WERI-Rb-1 (cell line): Measurements from ENCODE around the gene CNTNAP2.

ENCODE experiments used
- DNase-seq: peaks from one replicate; pipeline ENCODE4 v3.0.0-alpha.2; 2020
- H3K27ac ChIP-seq: fragments of 250-450 bp; sonication (Bioruptor Pico); 2 replicates; pipeline ENCODE4 v1.5.1; 2020; ENCODE audit warnings: mild to moderate bottlenecking, moderate library complexity
- H3K27me3 ChIP-seq: fragments of 250-450 bp; sonication (Bioruptor Pico); 2 replicates; pipeline ENCODE4 v1.5.1; 2021; ENCODE audit warnings: mild to moderate bottlenecking, low read depth, moderate library complexity; ENCODE audit not compliant: insufficient read depth, severe bottlenecking
- H3K36me3 ChIP-seq: fragments of 250-450 bp; sonication (Bioruptor Pico); 2 replicates; pipeline ENCODE4 v1.5.1; 2020; ENCODE audit warnings: mild to moderate bottlenecking, moderate library complexity
- H3K4me3 ChIP-seq: 2 replicates; pipeline ENCODE4 v1.5.1; 2011; ENCODE audit warnings: low read depth, mild to moderate bottlenecking, control low read depth, low read length
- H3K9me3 ChIP-seq: fragments of 250-450 bp; sonication (Bioruptor Pico); 2 replicates; pipeline ENCODE4 v1.5.1; 2021; ENCODE audit warnings: mild to moderate bottlenecking, moderate library complexity; ENCODE audit not compliant: severe bottlenecking
- CTCF ChIP-seq: IDR thresholded peaks from 2 replicates; pipeline ENCODE4 v1.5.1; 2011; ENCODE audit warnings: low read depth, mild to moderate bottlenecking, control low read depth, inconsistent platforms, low read length

Gene CNTNAP2

GRCh38 chr7:146314962-146315361 lies 198.4 kb downstream of the CNTNAP2 start:
- no peaks in the 10 kb centered on the region for H3K9me3 ChIP-seq
- H3K27ac ChIP-seq, result no peak overlapping the region
- no peak for DNase-seq
- no peaks in the 10 kb centered on the region for H3K27me3 ChIP-seq
- H3K36me3 ChIP-seq, result no peaks in the 10 kb centered on the region
- no peak overlapping the region for H3K4me3 ChIP-seq
- no peak for TF ChIP-seq CTCF

- H3K4me3 ChIP-seq, result no peak overlapping the region
- no peaks in the 10 kb centered on the region for H3K36me3 ChIP-seq
- H3K27me3 ChIP-seq, result no peaks in the 10 kb centered on the region
- H3K9me3 ChIP-seq, result no peaks in the 10 kb centered on the region
- no peak for TF ChIP-seq CTCF
- H3K27ac ChIP-seq, result no peak overlapping the region
- DNase-seq, result no peak
Measured at GRCh38 chr7:146319629-146320028, 203.0 kb downstream of the CNTNAP2 start.

GRCh38 chr7:146321301-146321700 lies 204.7 kb downstream of the CNTNAP2 start:
- Histone ChIP-seq H3K36me3 (no peaks in the 10 kb centered on the region), H3K9me3 (no peaks in the 10 kb centered on the region), H3K27me3 (no peaks in the 10 kb centered on the region), H3K4me3 (no peak overlapping the region), H3K27ac (no peak overlapping the region)
- no peak for TF ChIP-seq CTCF
- DNase-seq, result no peak

GRCh38 chr7:146331369-146331768 lies 214.8 kb downstream of the CNTNAP2 start:
- Histone ChIP-seq H3K36me3 (no peaks in the 10 kb centered on the region), H3K9me3 (no peaks in the 10 kb centered on the region), H3K4me3 (no peak overlapping the region), H3K27me3 (no peaks in the 10 kb centered on the region), H3K27ac (no peak overlapping the region)
- no peak for TF ChIP-seq CTCF
- no peak for DNase-seq

GRCh38 chr7:146345251-146345650 lies 228.7 kb downstream of the CNTNAP2 start:
- Histone ChIP-seq H3K27ac (no peak overlapping the region), H3K36me3 (no peaks in the 10 kb centered on the region), H3K9me3 (no peaks in the 10 kb centered on the region), H3K4me3 (no peak overlapping the region), H3K27me3 (no peaks in the 10 kb centered on the region)
- TF ChIP-seq CTCF, result no peak
- DNase-seq, result no peak

- no peaks in the 10 kb centered on the region for H3K27me3 ChIP-seq
- H3K36me3 ChIP-seq, result no peaks in the 10 kb centered on the region
- H3K27ac ChIP-seq, result no peak overlapping the region
- no peak for DNase-seq
- TF ChIP-seq CTCF, result no peak
- H3K4me3 ChIP-seq, result no peak overlapping the region
- no peaks in the 10 kb centered on the region for H3K9me3 ChIP-seq
Measured at GRCh38 chr7:146346096-146346495, 229.5 kb downstream of the CNTNAP2 start.
